ENCODE measurements around the gene EPSTI1.

The EPSTI1 gene

DNA sequence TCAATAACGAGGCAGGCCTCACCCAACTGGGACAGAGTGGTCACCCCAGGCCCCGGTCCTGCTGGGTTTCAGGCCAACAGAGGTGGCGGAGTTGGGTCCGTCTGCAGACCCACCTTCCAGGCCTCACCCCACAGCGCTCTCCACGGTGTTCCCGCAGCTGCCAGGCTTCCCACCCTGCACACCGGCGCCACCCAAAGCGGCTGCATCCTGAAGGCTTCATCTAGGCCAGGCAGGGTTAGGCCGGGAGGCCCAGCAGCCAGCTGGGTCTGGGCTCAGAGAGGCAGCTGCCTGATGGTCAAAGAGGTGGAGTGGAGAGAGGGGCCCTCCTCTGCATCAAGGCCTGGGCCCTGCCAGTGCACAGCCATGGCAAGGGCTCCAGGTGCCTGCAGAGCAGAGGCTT lies 44.1 kb downstream of the EPSTI1 start:
- no peak overlapping the region for H3K4me3 ChIP-seq (ENCODE audit: control insufficient read depth, low read depth, low read length)
- TF ChIP-seq, protein P1, sequence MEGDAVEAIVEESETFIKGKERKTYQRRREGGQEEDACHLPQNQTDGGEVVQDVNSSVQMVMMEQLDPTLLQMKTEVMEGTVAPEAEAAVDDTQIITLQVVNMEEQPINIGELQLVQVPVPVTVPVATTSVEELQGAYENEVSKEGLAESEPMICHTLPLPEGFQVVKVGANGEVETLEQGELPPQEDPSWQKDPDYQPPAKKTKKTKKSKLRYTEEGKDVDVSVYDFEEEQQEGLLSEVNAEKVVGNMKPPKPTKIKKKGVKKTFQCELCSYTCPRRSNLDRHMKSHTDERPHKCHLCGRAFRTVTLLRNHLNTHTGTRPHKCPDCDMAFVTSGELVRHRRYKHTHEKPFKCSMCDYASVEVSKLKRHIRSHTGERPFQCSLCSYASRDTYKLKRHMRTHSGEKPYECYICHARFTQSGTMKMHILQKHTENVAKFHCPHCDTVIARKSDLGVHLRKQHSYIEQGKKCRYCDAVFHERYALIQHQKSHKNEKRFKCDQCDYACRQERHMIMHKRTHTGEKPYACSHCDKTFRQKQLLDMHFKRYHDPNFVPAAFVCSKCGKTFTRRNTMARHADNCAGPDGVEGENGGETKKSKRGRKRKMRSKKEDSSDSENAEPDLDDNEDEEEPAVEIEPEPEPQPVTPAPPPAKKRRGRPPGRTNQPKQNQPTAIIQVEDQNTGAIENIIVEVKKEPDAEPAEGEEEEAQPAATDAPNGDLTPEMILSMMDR (conservative IDR thresholded peaks at IDR 0.05; ENCODE audit: control insufficient read depth, insufficient read depth, low read depth, low read length) = no peak
- DNase-seq (ENCODE audit: low read depth) = no peak

DNA sequence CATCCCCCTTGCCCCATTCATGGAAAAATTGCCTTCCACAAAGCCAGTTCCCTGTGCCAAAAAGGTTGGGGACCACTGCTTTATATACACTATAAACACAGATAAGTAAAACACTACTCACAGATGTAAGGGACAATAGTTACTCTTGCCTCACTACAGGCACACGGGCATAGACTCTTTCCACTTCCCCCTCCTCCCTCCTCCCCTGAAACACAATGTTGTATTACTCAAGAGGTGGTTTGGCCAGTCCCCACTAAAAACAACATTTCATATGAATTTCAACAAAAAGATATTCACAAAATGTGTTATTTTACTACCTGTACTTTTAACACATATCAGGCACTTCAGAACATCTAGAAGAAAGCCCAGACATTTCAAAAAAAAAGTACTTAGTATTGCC lies 45.1 kb downstream of the EPSTI1 start:
- TF ChIP-seq, protein P1 (conservative IDR thresholded peaks at IDR 0.05; ENCODE audit: control insufficient read depth, insufficient read depth, low read depth, low read length) = no peak
- H3K4me3 ChIP-seq (ENCODE audit: control insufficient read depth, low read depth, low read length) = no peak overlapping the region
- DNase-seq (ENCODE audit: low read depth) = peak; percentile 78

DNA sequence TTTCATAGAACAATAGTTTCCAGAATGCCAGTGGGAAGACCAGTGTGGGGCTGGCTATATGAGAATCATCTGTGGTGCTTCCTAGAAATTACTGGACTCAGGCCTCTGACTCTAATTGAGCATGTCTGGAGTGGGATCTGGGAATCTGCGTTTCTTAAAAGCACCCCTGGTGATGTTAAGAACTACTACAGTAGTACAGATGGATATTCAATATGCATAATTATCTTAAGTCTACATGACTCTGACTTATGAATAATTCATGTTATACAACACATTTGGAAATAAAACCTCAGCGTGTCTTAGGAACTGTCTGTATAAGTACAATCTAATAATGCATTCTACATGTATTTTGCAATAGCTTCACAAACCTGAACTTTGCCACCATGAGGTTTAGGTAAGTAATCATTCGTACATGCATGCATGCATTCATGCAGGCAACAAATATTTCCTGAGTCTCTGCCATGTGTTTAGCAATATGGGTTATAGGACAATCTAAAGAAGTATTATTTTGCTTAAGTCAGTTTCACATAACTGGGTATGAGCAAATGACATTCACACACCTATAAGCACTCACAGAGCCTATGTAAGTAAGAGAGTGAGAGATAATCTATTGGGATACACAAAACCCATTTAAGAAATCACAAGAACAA lies 62.0 kb downstream of the EPSTI1 start:
- TF ChIP-seq, protein P1 (conservative IDR thresholded peaks at IDR 0.05; ENCODE audit: control insufficient read depth, insufficient read depth, low read depth, low read length) = no peak
- no peak overlapping the region for H3K4me3 ChIP-seq (ENCODE audit: control insufficient read depth, low read depth, low read length)
- no peak for DNase-seq (ENCODE audit: low read depth)

DNA sequence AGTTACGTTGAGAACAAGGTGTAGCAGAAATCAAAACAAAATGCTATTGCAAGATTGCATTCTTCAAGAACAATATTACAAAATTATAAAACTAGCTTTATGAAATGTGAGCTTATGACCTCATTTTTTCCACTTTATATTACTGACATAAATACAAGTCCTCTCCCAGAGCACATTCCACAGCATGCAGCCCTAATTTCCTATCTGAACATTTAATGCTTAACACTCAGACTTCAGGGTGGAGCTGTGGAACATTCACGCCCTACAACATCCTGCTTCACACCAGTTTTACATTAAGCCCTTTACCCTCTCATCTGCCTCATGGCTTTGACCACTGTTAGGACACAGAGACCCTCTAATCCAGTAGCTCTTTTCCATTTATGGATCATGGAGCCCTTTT lies 65.5 kb downstream of the EPSTI1 start:
- no peak overlapping the region for H3K4me3 ChIP-seq (ENCODE audit: control insufficient read depth, low read depth, low read length)
- no peak for DNase-seq (ENCODE audit: low read depth)
- TF ChIP-seq, protein P1 (conservative IDR thresholded peaks at IDR 0.05; ENCODE audit: control insufficient read depth, insufficient read depth, low read depth, low read length) = no peak

DNA sequence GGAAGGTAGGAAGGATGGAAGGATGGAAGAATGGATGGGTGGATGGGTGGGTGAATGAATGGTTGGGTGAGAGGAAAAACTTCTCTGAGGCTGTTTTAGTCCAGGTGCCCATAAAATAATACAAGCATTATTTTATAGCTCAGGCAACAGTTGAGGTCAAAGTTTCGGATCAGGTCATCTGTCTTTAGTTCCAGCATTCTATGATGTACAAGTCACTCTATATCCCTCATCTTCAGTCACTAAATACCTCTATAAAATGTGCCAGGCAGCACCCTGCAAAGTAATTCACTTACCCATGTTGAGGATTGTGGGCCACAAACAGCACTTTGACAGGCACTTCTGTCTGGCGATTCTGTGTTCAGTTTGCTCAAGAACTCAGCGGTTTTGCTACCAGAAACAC lies 66.0 kb downstream of the EPSTI1 start:
- no peak overlapping the region for H3K4me3 ChIP-seq (ENCODE audit: control insufficient read depth, low read depth, low read length)
- DNase-seq (ENCODE audit: low read depth) = no peak
- TF ChIP-seq, protein P1 (conservative IDR thresholded peaks at IDR 0.05; ENCODE audit: control insufficient read depth, insufficient read depth, low read depth, low read length) = no peak

DNA sequence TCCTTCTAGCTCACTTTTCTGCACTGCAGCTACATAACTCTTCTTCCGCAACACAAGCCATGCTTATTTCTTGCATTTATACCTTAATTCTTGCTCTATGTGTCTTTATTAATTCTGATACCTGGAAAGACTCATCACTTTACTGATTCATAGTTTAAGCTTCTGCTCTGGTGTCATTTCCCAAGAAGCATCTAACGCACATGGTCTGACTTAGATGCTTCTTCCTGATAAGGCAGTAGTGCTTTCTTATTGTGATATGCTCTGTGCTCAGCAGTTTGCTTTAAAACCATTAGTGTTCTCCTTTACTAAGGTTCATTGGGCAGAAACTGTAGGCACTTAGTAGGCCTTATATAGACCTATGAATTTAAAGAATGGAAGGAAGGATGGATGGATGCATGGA lies 66.4 kb downstream of the EPSTI1 start:
- no peak overlapping the region for H3K4me3 ChIP-seq (ENCODE audit: control insufficient read depth, low read depth, low read length)
- DNase-seq (ENCODE audit: low read depth) = no peak
- TF ChIP-seq, protein P1 (conservative IDR thresholded peaks at IDR 0.05; ENCODE audit: control insufficient read depth, insufficient read depth, low read depth, low read length) = no peak

DNA sequence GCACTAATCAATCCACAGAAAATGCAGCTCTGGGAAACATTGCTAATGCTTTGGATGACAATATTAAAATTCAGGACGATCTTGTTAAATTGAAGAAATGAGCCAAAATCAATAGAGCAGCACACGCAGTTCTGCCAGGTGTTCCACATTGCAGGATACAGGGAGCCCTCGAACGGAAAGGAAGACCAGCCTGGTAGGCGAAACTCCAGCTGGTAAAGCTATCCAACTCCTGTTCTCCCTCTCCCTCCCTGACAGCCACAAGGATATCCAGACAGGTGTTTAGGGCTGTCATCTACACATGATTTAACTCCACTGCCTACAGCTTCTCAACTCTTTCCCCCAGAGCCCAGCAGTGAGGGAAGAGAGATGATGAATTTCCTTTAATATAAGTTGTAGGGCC lies 67.7 kb downstream of the EPSTI1 start:
- no peak for DNase-seq (ENCODE audit: low read depth)
- H3K4me3 ChIP-seq (ENCODE audit: control insufficient read depth, low read depth, low read length) = no peak overlapping the region
- TF ChIP-seq, protein P1 (conservative IDR thresholded peaks at IDR 0.05; ENCODE audit: control insufficient read depth, insufficient read depth, low read depth, low read length) = no peak

Data from fibroblast of mammary gland (primary cell).